Endometrium (tissue), 2 donors: ENCODE measurements around the gene CA9.

Experiments
- FAIRE-seq: peaks from 2 replicates; lab custom pipeline; 2012; peaks lifted over from hg19 to GRCh38; lab: Jason Lieb, UNC
- donor health status: control.
- donor health status: control.

CA9 gene

DNA sequence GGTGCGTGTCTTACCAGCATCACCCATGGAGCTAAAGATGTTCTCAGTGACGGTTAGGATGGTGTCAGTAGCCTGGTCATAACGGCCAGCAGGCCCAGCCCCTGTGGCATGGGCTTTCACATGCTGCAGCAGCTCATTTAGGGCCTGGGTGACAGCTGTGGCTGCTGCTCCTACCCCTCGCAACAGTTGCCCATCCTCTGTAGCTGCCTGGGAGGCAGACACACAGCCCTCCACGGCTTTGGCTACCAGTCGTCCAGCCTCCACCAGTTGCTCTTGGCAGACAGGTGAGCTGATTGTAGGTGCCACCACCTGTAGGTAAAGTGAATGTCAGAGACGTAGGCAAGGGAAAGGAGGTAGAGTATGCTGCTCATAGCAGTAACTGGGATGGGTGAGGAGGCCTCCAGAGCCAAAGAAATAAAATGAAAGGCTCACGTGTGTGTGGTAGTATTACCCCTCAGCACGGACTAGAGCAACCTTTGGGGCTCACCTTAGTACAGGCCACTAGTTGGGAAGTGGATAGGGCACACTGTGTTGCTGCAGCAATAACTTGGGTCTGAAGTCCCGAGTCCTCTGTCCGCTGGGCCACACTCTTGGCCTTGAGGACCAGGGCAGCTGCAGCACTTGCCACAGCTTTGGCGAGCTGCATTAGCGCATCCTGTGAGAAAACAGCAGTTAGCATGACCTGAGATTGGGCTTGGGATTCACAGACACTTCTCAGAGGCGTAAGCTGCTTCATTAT, 43.6 kb downstream of the CA9 start:
- no peak for FAIRE-seq

DNA sequence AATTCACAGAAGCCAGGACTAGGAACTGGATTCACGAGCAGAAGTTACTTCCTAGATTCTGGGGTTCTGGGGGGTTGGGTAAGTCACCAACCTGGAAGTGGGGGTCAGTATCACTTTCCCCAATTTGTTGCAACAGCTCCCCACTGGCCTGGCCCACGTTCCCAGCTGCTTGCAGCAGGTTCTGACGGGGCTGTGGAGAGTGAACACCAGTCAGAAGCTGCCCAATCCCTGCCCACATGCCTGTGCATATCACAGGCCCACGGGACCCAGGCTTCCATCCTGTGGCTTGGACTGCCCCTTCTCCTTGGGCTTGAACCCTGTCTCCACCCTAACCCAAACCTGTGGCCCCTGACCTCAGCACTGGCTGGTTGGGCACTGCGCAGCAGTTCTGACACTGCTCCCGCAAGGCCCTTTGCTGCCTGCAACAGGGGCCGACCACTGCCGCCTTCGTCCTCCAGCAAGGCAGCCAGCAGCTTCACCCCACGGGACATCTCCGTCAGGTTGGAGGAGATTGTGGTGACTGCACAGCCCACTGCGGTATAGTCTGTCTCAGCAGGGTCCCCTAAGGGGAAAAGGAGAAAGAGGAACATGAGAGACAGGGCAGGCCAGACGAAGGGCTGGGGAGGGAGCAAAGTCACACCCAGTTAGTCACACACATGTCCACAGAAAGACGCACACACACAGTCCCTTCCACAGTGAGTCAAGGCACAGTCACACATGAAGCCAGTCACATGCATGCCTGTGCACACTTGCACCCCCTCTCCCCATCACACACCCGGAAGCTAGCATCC, 45.2 kb downstream of the CA9 start:
- FAIRE-seq, result no peak

DNA sequence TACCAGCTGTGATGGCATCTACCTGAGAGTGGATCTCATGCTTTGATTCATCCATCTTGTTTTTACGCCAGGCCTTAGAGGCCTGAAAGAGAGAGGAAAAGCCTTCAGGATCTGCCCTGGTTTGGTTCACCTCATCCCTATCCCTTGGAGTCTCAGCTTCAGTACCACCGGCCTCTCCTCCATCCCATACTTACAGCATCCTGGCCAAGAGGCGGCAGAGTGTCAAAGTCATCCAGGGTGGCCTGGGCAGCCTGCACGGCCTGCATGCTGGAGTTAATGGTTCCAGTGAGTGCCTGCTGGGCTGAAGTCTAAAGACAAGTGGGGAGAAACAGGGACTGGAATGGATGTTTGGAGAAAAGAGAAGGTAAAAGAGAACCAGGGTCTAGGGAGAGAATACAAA, 45.8 kb downstream of the CA9 start:
- FAIRE-seq, result no peak

DNA sequence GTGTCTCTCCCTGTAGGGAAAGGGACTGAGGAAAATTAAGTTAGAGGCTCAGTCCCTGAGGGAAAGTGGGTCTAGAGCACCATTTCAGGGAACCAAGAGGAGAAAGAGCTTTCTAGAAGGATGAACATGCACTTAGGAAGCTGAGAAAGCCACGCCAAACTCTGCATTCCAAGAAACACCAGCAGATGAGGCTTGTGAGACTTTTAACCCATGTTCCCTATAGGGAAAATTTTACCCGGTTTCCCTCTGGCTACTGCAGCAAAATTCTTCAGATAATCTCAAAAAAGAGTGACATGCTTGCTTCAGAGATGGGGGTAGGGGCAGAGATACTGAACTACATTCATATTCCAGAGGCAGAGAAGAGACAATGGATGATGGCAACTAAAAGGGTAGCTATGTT, 49.7 kb downstream of the CA9 start:
- no peak for FAIRE-seq

DNA sequence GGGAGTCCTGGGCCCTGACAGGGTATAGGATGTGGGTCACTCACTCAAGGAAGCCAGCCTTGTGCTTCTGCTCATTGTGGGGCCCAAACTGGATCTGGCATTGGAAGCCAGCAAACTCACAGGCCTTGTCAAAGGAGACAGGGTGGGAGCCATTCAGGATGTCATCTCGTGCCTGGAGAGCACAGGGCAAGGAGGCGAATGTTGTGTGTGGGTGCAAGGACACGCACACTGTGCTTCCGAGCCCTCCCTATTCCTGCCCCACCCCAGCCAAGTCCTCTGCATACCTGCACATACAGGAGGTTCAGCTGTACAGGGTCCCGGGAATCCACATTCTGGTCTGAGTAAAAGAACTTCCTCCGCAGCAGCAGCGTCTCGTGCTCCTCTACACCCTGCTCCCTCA, 50.2 kb downstream of the CA9 start:
- FAIRE-seq, result no peak

DNA sequence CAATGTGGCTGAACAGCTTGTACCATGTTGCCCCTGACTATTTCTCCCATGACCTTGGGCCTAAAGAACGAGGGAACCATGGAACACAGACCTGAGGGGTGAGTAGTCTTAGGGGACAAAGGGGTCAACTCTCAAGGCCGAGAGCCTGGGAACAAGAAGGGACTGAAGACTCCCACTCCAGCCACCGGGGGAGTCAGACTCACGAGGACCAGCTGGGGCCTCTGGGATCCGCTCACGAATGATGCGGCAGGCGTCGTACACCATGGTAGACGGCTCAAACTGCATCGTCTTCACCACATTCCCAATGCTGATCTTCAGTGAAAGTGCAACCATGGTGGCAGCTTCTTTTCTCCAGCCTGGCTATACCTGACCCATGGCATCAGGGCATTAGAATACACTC, 51.6 kb downstream of the CA9 start:
- no peak for FAIRE-seq

DNA sequence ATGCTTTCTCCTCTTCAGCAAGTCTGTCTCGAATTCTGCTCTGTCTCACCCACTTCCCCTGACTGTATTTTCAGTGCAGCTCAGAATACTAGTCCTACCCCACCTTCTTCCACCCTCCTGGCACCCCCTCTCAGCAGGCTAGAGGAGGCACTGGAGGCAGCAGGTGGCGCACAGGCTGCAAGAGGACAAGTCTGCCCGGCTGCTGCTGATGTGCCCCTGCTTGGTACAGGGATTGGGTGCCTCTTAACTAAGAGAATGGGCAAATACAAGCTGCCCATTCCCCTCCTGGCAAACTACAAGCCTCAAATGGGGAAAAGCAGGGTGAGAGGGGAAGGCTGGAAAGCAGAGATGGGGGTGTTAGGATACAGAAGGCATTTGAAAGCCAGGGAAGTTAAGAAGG, 53.2 kb downstream of the CA9 start:
- no peak for FAIRE-seq

GRCh38 chr9:35727676-35728040, 53.9 kb downstream of the CA9 start:
- no peak for FAIRE-seq

- FAIRE-seq, result no peak
Observed at GRCh38 chr9:35728041-35728971, 54.6 kb downstream of the CA9 start.

DNA sequence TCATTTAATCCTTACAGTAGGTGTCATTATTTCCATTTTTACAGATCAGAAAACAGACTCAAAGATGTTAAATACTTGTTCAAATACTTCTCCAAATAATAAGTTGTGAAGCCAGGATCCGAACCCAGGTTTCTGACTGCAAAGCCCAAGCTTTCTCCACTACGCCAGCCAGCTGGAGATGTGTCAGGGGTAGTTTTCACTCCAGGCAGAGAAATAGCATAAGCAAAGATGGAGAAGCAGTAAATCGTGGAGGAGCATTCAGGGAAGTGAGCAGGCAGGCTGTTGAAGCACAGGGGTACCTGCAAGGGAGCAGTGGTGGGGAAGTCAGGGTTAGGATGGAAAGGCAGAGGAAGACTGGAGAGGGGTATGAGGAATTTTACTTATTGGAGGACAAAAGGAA, 55.4 kb downstream of the CA9 start:
- FAIRE-seq, result no peak

DNA sequence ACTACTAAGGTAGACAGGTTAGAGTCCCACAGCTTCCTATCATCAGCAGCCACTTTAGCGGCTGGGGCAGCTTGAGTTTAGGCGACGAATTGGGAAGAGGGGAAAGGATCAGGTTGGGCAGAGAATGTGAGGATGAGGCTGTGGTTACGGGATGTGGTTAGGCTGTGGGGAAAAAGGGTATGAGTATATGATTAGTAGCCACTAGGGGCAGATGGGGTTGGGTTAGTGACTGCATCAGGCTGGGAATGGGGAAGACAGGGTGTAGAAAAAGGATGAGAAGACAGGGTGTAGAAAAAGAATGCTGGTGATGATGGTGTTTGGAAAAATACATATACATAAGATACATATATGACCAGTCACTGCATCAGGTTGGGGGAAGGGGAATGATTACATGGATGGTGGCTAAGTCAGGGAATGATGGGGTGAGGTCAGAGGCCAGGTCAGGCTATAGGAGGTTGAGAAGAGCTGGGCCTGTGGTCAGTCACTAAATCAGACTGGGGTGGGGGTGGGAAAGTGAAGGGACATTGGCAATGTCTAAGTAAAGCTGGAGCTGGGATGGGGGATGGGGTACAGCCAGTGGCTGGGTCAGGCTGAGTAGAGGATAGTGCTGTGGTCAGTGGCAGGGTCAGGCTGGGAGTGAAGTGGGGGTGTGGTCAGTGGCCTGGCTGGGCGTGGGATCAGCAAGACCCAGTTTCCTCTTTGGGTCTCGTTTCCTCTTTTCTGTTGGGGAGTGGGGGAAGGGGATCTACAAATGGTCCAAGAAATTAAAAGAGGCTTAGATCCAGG, 56.2 kb downstream of the CA9 start:
- FAIRE-seq, result no peak

GRCh38 chr9:35730486-35730854, 56.7 kb downstream of the CA9 start:
- FAIRE-seq, result no peak
